GM19193 (cell line): Measurements from ENCODE around the gene DBNL.

ENCODE experiments used
- POLR2A ChIP-seq: IDR thresholded peaks from 4 replicates; pipeline ENCODE4 v1.6.1; 2011; ENCODE audit not compliant: insufficient read depth, insufficient read length; ENCODE audit errors: extremely low read depth

Gene DBNL

DNA sequence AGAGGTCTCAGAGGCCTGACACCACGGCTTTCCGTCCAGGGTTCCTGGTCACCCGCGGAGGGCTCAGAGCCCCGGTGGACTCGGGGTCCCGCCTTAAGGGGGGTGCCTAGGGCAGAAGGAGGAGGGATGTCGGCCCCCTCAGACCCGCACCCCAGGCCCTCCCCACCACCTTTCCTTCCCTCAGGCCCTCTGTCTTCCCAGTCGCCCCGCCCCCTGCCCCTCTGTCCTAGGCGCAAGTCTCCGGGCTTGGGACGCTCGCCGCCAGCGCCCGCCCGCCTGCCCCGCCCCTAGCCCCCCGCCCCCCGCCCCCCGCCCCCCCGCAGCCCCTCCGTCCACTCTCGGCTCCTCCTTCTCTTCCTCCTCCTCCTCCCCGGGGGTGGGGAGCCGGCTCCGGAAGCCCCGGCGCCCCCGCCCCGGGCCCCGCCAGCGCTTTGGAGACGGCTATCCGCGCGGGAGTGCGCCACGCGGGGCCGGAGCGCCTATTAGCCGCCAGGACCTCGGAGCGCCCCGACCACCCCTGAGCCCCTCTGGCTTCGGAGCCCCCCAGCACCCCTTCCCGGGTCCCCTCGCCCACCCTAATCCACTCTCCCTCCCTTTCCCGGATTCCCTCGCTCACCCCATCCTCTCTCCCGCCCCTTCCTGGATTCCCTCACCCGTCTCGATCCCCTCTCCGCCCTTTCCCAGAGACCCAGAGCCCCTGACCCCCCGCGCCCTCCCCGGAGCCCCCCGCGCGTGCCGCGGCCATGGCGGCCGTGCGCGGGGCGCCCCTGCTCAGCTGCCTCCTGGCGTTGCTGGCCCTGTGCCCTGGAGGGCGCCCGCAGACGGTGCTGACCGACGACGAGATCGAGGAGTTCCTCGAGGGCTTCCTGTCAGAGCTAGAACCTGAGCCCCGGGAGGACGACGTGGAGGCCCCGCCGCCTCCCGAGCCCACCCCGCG lies 59.7 kb downstream of the DBNL start, which contains the start of gene AEBP1:
Gene AEBP1 (plus strand): TSS at position 423 of the 937 bp plus-strand sequence. CDS start 321 bp downstream, at position 744.
- TF ChIP-seq POLR2A = no peak

DNA sequence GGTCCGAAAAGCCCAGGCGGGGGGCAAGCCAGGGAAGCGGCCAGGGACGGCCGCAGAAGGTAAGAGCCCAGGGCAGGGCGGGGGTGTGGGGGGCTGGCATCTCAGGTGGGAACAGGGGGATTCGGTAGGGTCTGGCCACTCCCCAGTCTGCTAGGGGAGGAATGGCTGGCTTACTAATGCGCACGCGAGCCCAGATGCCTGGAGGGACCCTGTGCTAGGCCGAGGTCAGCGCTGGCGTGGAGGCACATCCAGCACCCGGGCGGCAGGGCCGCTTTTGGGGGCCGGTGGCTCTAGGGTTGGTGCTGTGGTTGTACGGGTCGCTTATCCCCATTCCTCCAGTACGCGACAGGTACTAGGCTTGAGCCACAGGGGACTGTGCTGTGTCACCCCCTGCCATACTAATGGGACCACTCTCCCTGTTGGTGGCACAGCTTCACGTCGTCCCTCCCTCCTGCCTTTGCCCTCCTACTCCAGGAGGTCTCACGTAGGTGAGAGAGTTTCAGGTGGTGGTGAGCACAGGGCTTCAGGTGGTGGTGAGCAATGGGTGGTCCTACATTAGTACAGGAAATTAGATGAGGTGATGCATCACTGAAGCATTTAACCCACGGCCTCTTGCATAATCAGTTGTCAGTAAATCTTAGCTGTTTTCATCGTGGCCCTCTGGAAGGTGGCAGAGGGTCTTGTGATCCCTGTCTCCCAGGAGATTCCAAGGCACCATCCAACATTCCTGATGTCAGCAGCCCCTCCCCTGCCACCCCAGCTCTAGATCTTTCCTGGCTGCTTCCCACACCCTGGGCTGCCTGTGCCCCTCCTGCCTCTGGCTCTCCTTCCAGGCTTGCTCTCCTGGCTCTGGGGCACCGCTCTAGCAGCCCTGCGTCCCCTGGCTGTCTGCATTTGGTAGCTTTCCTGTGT lies 60.6 kb downstream of the DBNL start:
- no peak for TF ChIP-seq POLR2A

DNA sequence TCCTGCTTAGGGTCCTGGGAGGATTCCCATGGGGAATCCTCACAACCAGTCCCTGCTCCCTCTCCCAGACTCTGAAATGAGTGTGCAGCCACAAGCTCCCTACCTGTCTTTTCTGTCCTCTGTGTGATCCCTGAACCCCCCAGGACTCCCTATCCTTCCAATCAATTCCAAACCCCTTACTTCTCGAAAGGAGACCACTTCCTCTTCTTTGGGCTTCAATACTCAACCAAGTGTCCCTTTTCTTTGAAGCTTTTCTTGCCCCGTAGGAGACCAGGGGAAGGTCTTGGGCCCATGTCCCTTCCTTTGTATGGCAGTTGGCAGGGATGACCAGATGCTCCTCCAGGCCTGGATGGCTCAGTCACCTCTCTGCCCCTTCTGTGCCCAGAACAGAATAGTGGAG lies 61.3 kb downstream of the DBNL start:
- no peak for TF ChIP-seq POLR2A

DNA sequence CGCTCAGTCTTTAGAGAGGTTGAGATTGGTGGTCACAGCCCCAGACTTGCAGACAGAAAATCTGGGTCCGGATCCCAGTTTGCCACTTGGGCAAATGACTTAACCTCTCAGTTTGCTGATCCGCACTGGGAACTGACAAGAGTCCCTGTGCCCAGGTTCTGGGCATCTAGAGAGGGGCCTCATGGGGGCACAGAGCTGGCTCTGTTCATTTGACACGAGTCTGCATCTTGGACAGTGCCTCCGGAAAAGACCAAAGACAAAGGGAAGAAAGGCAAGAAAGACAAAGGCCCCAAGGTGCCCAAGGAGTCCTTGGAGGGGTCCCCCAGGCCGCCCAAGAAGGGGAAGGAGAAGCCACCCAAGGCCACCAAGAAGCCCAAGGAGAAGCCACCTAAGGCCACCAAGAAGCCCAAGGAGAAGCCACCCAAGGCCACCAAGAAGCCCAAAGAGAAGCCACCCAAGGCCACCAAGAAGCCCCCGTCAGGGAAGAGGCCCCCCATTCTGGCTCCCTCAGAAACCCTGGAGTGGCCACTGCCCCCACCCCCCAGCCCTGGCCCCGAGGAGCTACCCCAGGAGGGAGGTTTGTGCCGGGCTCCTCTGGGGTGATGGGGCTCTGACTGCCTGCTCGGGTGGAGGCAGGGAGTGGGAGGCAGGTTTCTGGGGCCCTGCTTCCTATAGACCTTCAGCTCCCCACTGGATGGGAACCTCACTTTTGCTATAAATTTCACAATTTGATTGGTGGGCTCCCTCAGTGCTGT lies 62.0 kb downstream of the DBNL start:
- TF ChIP-seq POLR2A = no peak

DNA sequence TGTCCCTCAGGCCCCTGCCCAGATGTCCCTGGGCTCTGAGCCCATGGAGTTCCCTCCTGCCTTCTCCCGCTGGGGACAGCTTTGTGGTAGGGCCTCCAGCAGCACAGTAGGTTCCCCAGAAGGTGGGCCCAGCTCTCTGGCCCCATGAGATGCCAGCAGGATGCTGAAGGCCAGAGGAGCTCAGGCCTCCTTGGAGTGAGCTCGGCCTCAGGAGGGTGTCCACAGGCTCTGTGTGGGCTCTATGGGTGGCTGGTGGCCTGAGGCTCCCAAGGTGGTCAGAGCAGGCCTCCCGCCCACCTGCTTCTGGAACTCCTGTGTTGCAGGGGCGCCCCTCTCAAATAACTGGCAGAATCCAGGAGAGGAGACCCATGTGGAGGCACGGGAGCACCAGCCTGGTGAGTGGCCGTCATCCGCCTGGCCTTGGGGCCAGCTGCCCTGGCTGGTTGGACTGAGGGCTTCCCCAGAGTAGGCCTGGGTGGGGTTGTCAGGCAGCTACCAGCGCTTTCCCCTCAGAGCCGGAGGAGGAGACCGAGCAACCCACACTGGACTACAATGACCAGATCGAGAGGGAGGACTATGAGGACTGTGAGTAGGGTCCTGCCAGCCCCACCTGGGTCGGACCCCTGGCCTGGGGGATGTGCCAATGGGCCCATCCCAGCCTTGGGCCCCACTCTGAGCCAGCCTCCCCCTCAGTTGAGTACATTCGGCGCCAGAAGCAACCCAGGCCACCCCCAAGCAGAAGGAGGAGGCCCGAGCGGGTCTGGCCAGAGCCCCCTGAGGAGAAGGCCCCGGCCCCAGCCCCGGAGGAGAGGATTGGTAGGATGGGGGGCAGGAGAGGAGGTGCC lies 62.8 kb downstream of the DBNL start:
- TF ChIP-seq POLR2A = no peak

DNA sequence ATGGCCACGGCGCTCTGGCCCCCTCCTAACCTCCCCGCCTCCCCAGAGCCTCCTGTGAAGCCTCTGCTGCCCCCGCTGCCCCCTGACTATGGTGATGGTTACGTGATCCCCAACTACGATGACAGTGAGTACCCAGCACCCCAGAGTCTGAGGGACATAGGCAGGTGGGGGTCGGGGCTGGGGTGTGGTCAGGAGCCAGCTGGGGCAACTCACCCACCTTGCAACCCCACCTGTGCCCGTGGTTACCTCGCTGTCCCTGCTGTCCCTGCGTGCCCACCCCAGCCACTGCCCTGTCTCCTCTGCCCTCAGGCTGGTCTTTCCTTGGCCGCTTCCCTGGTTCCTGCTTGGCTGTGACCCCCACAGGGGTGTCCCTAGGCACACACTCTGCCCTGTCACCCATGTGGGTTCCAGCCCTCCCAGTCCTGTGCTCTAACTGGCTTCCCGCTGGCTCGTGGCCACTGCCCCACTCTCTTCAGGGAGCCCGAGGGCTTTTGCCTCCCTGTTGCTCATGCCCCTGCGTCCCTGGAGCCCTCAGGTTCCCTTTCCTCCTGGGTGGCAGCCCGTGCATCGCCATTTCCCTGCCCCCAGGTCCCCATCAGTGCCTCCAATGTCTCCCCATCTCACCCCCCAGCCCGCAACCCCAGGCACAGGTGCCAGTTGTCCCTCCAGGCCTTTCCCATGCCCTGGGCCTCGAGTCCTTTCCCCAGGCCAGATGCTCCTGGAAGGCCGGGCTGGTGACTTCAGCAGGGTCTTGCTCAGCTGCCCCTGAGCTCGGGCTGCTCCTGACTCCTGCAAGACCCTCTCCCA lies 63.7 kb downstream of the DBNL start:
- no peak for TF ChIP-seq POLR2A

DNA sequence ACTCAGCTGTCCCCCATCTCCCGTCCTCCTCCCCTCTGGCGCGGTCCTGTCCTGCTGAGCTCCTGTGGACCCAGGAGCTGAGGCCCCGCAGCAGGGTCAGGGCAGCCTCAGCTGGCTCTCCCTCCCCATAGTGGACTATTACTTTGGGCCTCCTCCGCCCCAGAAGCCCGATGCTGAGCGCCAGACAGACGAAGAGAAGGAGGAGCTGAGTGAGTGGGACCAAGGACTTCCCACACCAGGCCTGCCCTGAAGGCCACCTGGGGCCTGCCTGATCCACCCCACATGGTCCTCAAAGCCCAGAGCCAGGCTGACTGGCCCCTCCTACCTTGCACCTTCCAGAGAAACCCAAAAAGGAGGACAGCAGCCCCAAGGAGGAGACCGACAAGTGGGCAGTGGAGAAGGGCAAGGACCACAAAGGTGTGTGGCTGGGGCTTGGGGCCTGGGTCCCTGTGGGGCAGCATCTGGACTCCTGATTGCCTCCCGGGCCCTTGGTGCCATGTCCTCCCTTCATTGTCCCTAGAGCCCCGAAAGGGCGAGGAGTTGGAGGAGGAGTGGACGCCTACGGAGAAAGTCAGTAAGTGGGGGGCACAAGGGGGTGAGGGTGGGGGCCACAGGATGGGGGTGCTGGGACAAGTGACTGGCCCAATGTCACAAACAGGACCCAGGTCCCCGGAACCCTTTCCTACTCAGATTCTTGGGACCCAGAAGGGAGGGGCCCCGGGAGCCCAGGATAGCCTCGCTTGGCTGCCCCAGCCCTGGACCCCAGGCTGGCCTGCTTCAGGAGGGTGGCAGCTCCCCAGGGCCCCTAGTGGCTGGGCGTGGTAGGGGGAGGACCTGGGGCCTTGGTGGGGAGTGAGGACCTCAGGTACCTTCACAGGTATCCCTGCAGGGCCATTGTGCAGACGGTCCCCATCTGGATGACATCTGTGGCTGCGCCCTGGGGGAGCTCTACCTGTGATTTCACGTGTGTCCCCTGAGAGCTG lies 64.6 kb downstream of the DBNL start:
- no peak for TF ChIP-seq POLR2A

DNA sequence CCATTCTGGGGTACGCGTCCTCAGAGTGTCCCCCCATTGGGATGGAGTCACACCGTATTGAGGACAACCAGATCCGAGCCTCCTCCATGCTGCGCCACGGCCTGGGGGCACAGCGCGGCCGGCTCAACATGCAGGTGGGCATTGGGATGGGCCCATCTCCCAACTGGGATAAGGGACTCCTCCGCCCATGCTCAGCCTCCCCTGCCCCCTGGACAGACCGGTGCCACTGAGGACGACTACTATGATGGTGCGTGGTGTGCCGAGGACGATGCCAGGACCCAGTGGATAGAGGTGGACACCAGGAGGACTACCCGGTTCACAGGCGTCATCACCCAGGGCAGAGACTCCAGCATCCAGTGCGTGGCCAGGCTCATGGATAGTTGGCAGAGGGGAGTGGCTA lies 65.5 kb downstream of the DBNL start:
- no peak for TF ChIP-seq POLR2A

DNA sequence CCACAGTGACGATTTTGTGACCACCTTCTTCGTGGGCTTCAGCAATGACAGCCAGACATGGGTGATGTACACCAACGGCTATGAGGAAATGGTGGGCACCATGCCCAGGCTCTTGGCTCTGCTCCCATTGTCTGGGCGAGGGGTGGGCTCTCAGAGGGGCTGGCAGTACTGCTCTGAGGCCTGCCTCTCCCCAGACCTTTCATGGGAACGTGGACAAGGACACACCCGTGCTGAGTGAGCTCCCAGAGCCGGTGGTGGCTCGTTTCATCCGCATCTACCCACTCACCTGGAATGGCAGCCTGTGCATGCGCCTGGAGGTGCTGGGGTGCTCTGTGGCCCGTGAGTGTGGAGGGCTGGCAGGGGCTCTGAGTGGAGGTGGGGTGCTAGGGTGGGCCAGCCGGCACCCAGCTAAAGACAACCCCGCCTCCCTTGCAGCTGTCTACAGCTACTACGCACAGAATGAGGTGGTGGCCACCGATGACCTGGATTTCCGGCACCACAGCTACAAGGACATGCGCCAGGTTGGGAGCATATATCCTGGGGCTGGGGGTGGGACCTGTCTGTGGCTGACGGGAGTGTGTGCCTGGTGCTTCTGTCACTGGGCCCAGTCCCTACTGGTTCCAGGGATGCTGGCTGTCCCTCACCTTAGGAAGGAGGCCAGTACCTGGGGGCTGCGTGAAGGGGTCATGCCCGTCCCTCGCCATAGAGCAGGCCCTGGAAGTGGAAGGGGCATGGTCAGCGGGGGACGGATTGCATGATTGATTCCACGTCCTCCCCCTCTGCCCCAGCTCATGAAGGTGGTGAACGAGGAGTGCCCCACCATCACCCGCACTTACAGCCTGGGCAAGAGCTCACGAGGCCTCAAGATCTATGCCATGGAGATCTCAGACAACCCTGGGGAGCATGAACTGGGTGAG lies 66.5 kb downstream of the DBNL start:
- no peak for TF ChIP-seq POLR2A
